Stomach (tissue), 4 donors: ENCODE results near the gene RPL13A.

Experiments used
- EP300 ChIP-seq: sonication (generic); formaldehyde crosslinking; IDR thresholded peaks from one replicate; pipeline ENCODE4 v1.6.1; 2017; ENCODE audit warnings: antibody characterized with exemption
- POLR2A ChIP-seq, 4 donors: fragments of 450-650 bp; IDR thresholded peaks; one replicate each; pipeline ENCODE4 v1.6.1; 2016; ENCODE audit warnings: antibody characterized with exemption in 4 of 4, control low read depth in 2 of 4, mild to moderate bottlenecking in 1 of 4, moderate library complexity in 1 of 4
- POLR2AphosphoS5 ChIP-seq, 3 donors: sonication (generic); formaldehyde crosslinking; IDR thresholded peaks; one replicate each; pipeline ENCODE4 v1.6.1; 2016; ENCODE audit warnings: antibody characterized with exemption in 3 of 3
- TF ChIP-seq, protein P1 (sequence below), 7 experiments: fragments of 450-650 bp in 4 of 7; fragments of 200-600 bp in 3 of 7; sonication (generic) in 3 of 7; IDR thresholded peaks; one replicate each; pipeline ENCODE4 v1.5.1; 2016 to 2019; ENCODE audit warnings: antibody characterized with exemption in 7 of 7, control low read depth in 2 of 7, mild to moderate bottlenecking in 1 of 7

DNA sequence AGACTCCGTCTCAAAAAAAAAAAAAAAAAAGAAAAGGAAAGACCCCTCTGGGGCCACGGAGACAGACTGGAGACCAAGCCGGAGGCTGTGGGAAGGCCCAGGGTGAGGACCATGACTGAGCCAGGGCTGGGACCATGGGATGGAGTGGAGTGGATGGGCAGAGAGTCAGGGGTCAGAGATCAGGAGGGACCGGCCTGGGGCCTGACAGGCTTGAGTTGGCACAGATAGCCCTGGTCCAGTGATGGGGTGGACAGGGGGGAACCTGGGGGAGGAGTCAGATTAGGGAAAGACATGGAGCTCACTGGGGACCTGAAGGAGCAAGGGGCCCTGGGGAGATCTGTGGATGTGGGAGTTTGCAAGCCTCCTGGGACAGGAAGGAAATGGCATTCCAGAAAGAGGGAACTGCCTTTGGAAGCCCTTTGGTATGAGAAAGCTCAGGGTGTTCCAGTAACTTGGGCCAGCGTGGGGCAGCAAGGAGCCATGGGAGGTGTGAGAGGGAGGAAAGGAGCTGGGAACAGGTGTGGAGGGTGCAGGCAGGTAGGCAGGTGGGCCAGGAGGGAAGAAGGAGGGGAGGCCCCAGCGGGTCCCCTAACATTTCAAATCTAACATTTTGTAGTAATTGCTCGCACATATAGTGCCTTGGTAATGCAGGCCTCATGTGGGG, 6.3 kb upstream of the RPL13A start:
- TF ChIP-seq, protein P1, sequence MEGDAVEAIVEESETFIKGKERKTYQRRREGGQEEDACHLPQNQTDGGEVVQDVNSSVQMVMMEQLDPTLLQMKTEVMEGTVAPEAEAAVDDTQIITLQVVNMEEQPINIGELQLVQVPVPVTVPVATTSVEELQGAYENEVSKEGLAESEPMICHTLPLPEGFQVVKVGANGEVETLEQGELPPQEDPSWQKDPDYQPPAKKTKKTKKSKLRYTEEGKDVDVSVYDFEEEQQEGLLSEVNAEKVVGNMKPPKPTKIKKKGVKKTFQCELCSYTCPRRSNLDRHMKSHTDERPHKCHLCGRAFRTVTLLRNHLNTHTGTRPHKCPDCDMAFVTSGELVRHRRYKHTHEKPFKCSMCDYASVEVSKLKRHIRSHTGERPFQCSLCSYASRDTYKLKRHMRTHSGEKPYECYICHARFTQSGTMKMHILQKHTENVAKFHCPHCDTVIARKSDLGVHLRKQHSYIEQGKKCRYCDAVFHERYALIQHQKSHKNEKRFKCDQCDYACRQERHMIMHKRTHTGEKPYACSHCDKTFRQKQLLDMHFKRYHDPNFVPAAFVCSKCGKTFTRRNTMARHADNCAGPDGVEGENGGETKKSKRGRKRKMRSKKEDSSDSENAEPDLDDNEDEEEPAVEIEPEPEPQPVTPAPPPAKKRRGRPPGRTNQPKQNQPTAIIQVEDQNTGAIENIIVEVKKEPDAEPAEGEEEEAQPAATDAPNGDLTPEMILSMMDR (IDR thresholded peaks at IDR 0.05) = no peak
- TF ChIP-seq POLR2A (IDR thresholded peaks at IDR 0.05) (no peak), POLR2AphosphoS5 (IDR thresholded peaks at IDR 0.05) (no peak), EP300 (no peak)
